B cell (primary cell): Measurements from ENCODE around the gene LEMD2. TPM values are rescaled to one million over a fixed set of nuclear protein-coding genes. Genes with fewer than 3 reads are reported as not detected.

Source experiments
- ATAC-seq: fragments of 200-7000 bp; cut with Tn5 transposase; one replicate; pipeline ENCODE4 v1.10.0; 2021; ENCODE audit warnings: low read depth, mild to moderate bottlenecking, moderate number of reproducible peaks, moderate library complexity
- CTCF ChIA-PET: fragments of 350-600 bp; sonication (Branson Sonifier 250); formaldehyde crosslinking; loops from one replicate; lab custom pipeline; 2021; ENCODE audit warnings: antibody characterized with exemption, inconsistent platforms; lab: Charles Lee
- POLR2A ChIA-PET: fragments of 350-600 bp; sonication (Branson Sonifier 250); formaldehyde crosslinking; loops from one replicate; lab custom pipeline; 2021; ENCODE audit warnings: antibody characterized with exemption; lab: Charles Lee
- DNase-seq: peaks from one replicate; pipeline ENCODE4 v3.0.0; 2013
- H2AFZ ChIP-seq: 2 replicates; pipeline ENCODE4 v1.6.1; 2012; ENCODE audit warnings: mild to moderate bottlenecking, low read depth, low read length; ENCODE audit not compliant: insufficient read depth, poor library complexity, severe bottlenecking
- H3K27ac ChIP-seq, 2 donors: 1 replicate in 1 of 2; 2 replicates in 1 of 2; pipeline ENCODE4 v1.5.1; 2012 to 2013; ENCODE audit warnings: low read length in 2 of 2, mild to moderate bottlenecking in 2 of 2, moderate library complexity in 1 of 2
- H3K27me3 ChIP-seq, 4 experiments: fragments of 200-600 bp in 1 of 4; sonication (generic) in 1 of 4; replicated peaks in 1 of 4; 1 replicate in 2 of 4; 2 replicates in 2 of 4; pipeline versions ENCODE4 v1.6.1 to v1.7.0; 2013 to 2016; ENCODE audit warnings: low read length in 3 of 4, mild to moderate bottlenecking in 2 of 4, mixed read lengths in 1 of 4, moderate library complexity in 1 of 4; ENCODE audit not compliant: insufficient read depth in 4 of 4, control insufficient read depth in 3 of 4; ENCODE audit errors: control extremely low read depth in 1 of 4
- H3K36me3 ChIP-seq, 2 experiments: replicated peaks in 1 of 2; 1 replicate in 1 of 2; 2 replicates in 1 of 2; pipeline versions ENCODE4 v1.6.1 to v1.7.1; 2013; ENCODE audit warnings: low read length in 1 of 2; ENCODE audit not compliant: insufficient read depth in 2 of 2, control insufficient read depth in 1 of 2; ENCODE audit errors: control extremely low read depth in 1 of 2, extremely low read depth in 1 of 2
- H3K4me1 ChIP-seq, 2 donors: fragments of 200-600 bp in 1 of 2; sonication (generic) in 1 of 2; 1 replicate in 1 of 2; 2 replicates in 1 of 2; pipeline versions ENCODE4 v1.5.1 to v1.6.1; 2013 to 2017; ENCODE audit warnings: low read length in 2 of 2; ENCODE audit not compliant: control insufficient read depth in 2 of 2, insufficient read depth in 2 of 2
- H3K4me2 ChIP-seq: replicated peaks from 2 replicates; pipeline ENCODE3; 2012; ENCODE audit warnings: mild to moderate bottlenecking, low read depth, low read length; ENCODE audit not compliant: poor library complexity, severe bottlenecking
- H3K4me3 ChIP-seq, 5 experiments: fragments of 200-600 bp in 1 of 5; sonication (generic) in 1 of 5; 1 replicate in 3 of 5; 2 replicates in 2 of 5; pipeline versions ENCODE4 v1.5.1 to v1.7.0; 2011 to 2016; ENCODE audit warnings: low read length in 4 of 5, mild to moderate bottlenecking in 4 of 5, low read depth in 2 of 5, control low read depth in 1 of 5, moderate library complexity in 1 of 5; ENCODE audit not compliant: insufficient read depth in 1 of 5; ENCODE audit errors: control extremely low read depth in 1 of 5, extremely low read depth in 1 of 5
- H3K79me2 ChIP-seq: fragments of 200-600 bp; sonication (generic); one replicate; pipeline ENCODE4 v1.6.0; 2016; ENCODE audit warnings: low read length; ENCODE audit not compliant: control insufficient read depth, insufficient read depth
- H3K9ac ChIP-seq: fragments of 200-600 bp; sonication (generic); 2 replicates; pipeline ENCODE4 v1.6.1; 2017; ENCODE audit warnings: mild to moderate bottlenecking, low read length, moderate library complexity
- H3K9me3 ChIP-seq, 3 donors: one replicate each; pipeline versions ENCODE4 v1.6.1 to v1.7.1; 2013; ENCODE audit warnings: low read length in 2 of 3; ENCODE audit not compliant: control insufficient read depth in 2 of 3, insufficient read depth in 1 of 3; ENCODE audit errors: control extremely low read depth in 1 of 3
- H4K20me1 ChIP-seq: 2 replicates; pipeline ENCODE4 v1.6.0; 2012; ENCODE audit warnings: mild to moderate bottlenecking, low read length; ENCODE audit not compliant: insufficient read depth, control insufficient read depth, poor library complexity, severe bottlenecking
- H3K27ac Mint-ChIP-seq: one replicate; pipeline ENCODE4 v1.8.0; 2021; ENCODE audit warnings: mixed read lengths
- H3K27me3 Mint-ChIP-seq: one replicate; pipeline ENCODE4 v1.8.0; 2021; ENCODE audit warnings: mixed read lengths
- H3K4me1 Mint-ChIP-seq: one replicate; pipeline ENCODE4 v1.8.0; 2021; ENCODE audit warnings: mixed read lengths
- H3K4me3 Mint-ChIP-seq: one replicate; pipeline ENCODE4 v1.8.0; 2021; ENCODE audit warnings: mixed read lengths
- H3K9me3 Mint-ChIP-seq: one replicate; pipeline ENCODE4 v1.8.0; 2022; ENCODE audit warnings: mixed read lengths; ENCODE audit not compliant: insufficient read depth
- CTCF ChIP-seq: fragments of 200-600 bp; IDR thresholded peaks from one replicate; pipeline ENCODE4 v1.8.0; 2022; ENCODE audit warnings: antibody characterized with exemption, mild to moderate bottlenecking
- EZH2 ChIP-seq: IDR thresholded peaks from 2 replicates; pipeline ENCODE4 v1.6.1; 2012; ENCODE audit warnings: borderline replicate concordance, low read depth, mild to moderate bottlenecking, moderate library complexity, low read length; ENCODE audit not compliant: insufficient read depth, poor library complexity, severe bottlenecking
- WGBS: methylation state at CpG from one replicate; pipeline ENCODE4 v1.1.5; 2013; ENCODE audit warnings: missing lambda C conversion rate; ENCODE audit not compliant: insufficient coverage; 5-methylcytosine and 5-hydroxymethylcytosine counted together
- intact Hi-C: fragments of 100-400 bp; cut with micrococcal nuclease; formaldehyde crosslinking; loops from one replicate; pipeline ENCODE4 v1.10.0; 2022
- polyA plus RNA-seq: library from polyadenylated mRNA; depleted of rRNA; stranded (reverse); fragments of >200 nt; gene quantifications from 2 replicates; pipeline ENCODE4 v1.2.3, GENCODE V29; 2012
- total RNA-seq, 2 donors: library from RNA; stranded (reverse); fragments of 120-200 nt in 1 of 2; gene quantifications; 1 replicate in 1 of 2; 2 replicates in 1 of 2; pipeline versions ENCODE4 v1.2.3 to v1.2.4, GENCODE V29; 2013 to 2022

LEMD2 gene
- total and polyA plus RNA-seq, 2 donors (not counting 1 experiment from before 2014, with no cell fraction given) = 58.7 to 113 TPM

GRCh38 chr6:33757906-33758305 is 31.0 kb downstream of the LEMD2 start:
- Mint-ChIP-seq H3K4me3 (no peak overlapping the region), H3K4me1 (peaks cover 4% of the 10 kb centered on the region), H3K9me3 (no peaks in the 10 kb centered on the region), H3K27ac (no peak overlapping the region), H3K27me3 (peaks cover 30% of the 10 kb centered on the region)
- peaks cover 0 to 3% of the 10 kb centered on the region in 2 donors for H3K4me1 ChIP-seq
- no peak overlapping the region for H2AFZ ChIP-seq
- intact Hi-C loops = no loop called here
- H3K9ac ChIP-seq = no peak overlapping the region
- H4K20me1 ChIP-seq = no peaks in the 10 kb centered on the region
- no peak overlapping the region for H3K4me3 ChIP-seq
- H3K9me3 ChIP-seq = no peaks in the 10 kb centered on the region
- peaks cover 0 to 7% (median 2%) of the 10 kb centered on the region in 4 experiments for H3K27me3 ChIP-seq
- no peaks in the 10 kb centered on the region for H3K79me2 ChIP-seq
- ATAC-seq (no peak), DNase-seq (no peak)
- TF ChIP-seq EZH2 (no peak), CTCF (no peak)
- H3K36me3 ChIP-seq = no peaks in the 10 kb centered on the region
- H3K4me2 ChIP-seq = no peak overlapping the region
- ChIA-PET CTCF (interaction anchor here (1.4 kb wide), 2 partner anchors 9 to 14 kb away, joined by 6 read pairs; no protein-coding TSS in a partner anchor), POLR2A (no interaction called here)
- H3K27ac ChIP-seq = no peak overlapping the region
- 95% methylated on average over 9 of the region's 10 CpGs for WGBS

- Mint-ChIP-seq H3K27ac (no peak overlapping the region), H3K9me3 (no peaks in the 10 kb centered on the region), H3K4me1 (peaks cover 3% of the 10 kb centered on the region), H3K27me3 (peaks cover 26% of the 10 kb centered on the region), H3K4me3 (no peak overlapping the region)
- peaks cover 0 to 3% of the 10 kb centered on the region in 2 donors for H3K4me1 ChIP-seq
- no peak overlapping the region for H3K27ac ChIP-seq
- ChIA-PET POLR2A (no interaction called here), CTCF (interaction anchor here (1.4 kb wide), 2 partner anchors 10 to 14 kb away, joined by 6 read pairs; no protein-coding TSS in a partner anchor)
- intact Hi-C loops = no loop called here
- no peaks in the 10 kb centered on the region for H3K36me3 ChIP-seq
- TF ChIP-seq CTCF (no peak), EZH2 (no peak)
- DNase-seq (no peak), ATAC-seq (no peak)
- H2AFZ ChIP-seq = no peak overlapping the region
- no peaks in the 10 kb centered on the region for H3K9me3 ChIP-seq
- WGBS = 100% methylated on average over 1 of the region's 3 CpGs
- no peak overlapping the region for H3K4me2 ChIP-seq
- no peak overlapping the region for H3K9ac ChIP-seq
- H4K20me1 ChIP-seq = no peaks in the 10 kb centered on the region
- H3K4me3 ChIP-seq = no peak overlapping the region
- H3K27me3 ChIP-seq = peaks cover 0 to 5% (median 2%) of the 10 kb centered on the region in 4 experiments
- H3K79me2 ChIP-seq = no peaks in the 10 kb centered on the region
Observed at GRCh38 chr6:33757113-33757512, 31.8 kb downstream of the LEMD2 start.
